B cell (primary cell): ENCODE measurements around the gene ZSWIM9. TPM values are rescaled to one million over a fixed set of nuclear protein-coding genes. Genes with fewer than 3 reads are reported as not detected.

Source experiments
- ATAC-seq: fragments of 200-7000 bp; cut with Tn5 transposase; one replicate; pipeline ENCODE4 v1.10.0; 2021; ENCODE audit warnings: low read depth, mild to moderate bottlenecking, moderate number of reproducible peaks, moderate library complexity
- CTCF ChIA-PET: fragments of 350-600 bp; sonication (Branson Sonifier 250); formaldehyde crosslinking; loops from one replicate; lab custom pipeline; 2021; ENCODE audit warnings: antibody characterized with exemption, inconsistent platforms; lab: Charles Lee
- POLR2A ChIA-PET: fragments of 350-600 bp; sonication (Branson Sonifier 250); formaldehyde crosslinking; loops from one replicate; lab custom pipeline; 2021; ENCODE audit warnings: antibody characterized with exemption; lab: Charles Lee
- DNase-seq: peaks from one replicate; pipeline ENCODE4 v3.0.0; 2013
- H2AFZ ChIP-seq: 2 replicates; pipeline ENCODE4 v1.6.1; 2012; ENCODE audit warnings: mild to moderate bottlenecking, low read depth, low read length; ENCODE audit not compliant: insufficient read depth, poor library complexity, severe bottlenecking
- H3K27ac ChIP-seq, 2 donors: 1 replicate in 1 of 2; 2 replicates in 1 of 2; pipeline ENCODE4 v1.5.1; 2012 to 2013; ENCODE audit warnings: low read length in 2 of 2, mild to moderate bottlenecking in 2 of 2, moderate library complexity in 1 of 2
- H3K27me3 ChIP-seq, 4 experiments: fragments of 200-600 bp in 1 of 4; sonication (generic) in 1 of 4; replicated peaks in 1 of 4; 1 replicate in 2 of 4; 2 replicates in 2 of 4; pipeline versions ENCODE4 v1.6.1 to v1.7.0; 2013 to 2016; ENCODE audit warnings: low read length in 3 of 4, mild to moderate bottlenecking in 2 of 4, mixed read lengths in 1 of 4, moderate library complexity in 1 of 4; ENCODE audit not compliant: insufficient read depth in 4 of 4, control insufficient read depth in 3 of 4; ENCODE audit errors: control extremely low read depth in 1 of 4
- H3K36me3 ChIP-seq, 2 experiments: replicated peaks in 1 of 2; 1 replicate in 1 of 2; 2 replicates in 1 of 2; pipeline versions ENCODE4 v1.6.1 to v1.7.1; 2013; ENCODE audit warnings: low read length in 1 of 2; ENCODE audit not compliant: insufficient read depth in 2 of 2, control insufficient read depth in 1 of 2; ENCODE audit errors: control extremely low read depth in 1 of 2, extremely low read depth in 1 of 2
- H3K4me1 ChIP-seq, 2 donors: fragments of 200-600 bp in 1 of 2; sonication (generic) in 1 of 2; 1 replicate in 1 of 2; 2 replicates in 1 of 2; pipeline versions ENCODE4 v1.5.1 to v1.6.1; 2013 to 2017; ENCODE audit warnings: low read length in 2 of 2; ENCODE audit not compliant: control insufficient read depth in 2 of 2, insufficient read depth in 2 of 2
- H3K4me2 ChIP-seq: replicated peaks from 2 replicates; pipeline ENCODE3; 2012; ENCODE audit warnings: mild to moderate bottlenecking, low read depth, low read length; ENCODE audit not compliant: poor library complexity, severe bottlenecking
- H3K4me3 ChIP-seq, 5 experiments: fragments of 200-600 bp in 1 of 5; sonication (generic) in 1 of 5; 1 replicate in 3 of 5; 2 replicates in 2 of 5; pipeline versions ENCODE4 v1.5.1 to v1.7.0; 2011 to 2016; ENCODE audit warnings: low read length in 4 of 5, mild to moderate bottlenecking in 4 of 5, low read depth in 2 of 5, control low read depth in 1 of 5, moderate library complexity in 1 of 5; ENCODE audit not compliant: insufficient read depth in 1 of 5; ENCODE audit errors: control extremely low read depth in 1 of 5, extremely low read depth in 1 of 5
- H3K79me2 ChIP-seq: fragments of 200-600 bp; sonication (generic); one replicate; pipeline ENCODE4 v1.6.0; 2016; ENCODE audit warnings: low read length; ENCODE audit not compliant: control insufficient read depth, insufficient read depth
- H3K9ac ChIP-seq: fragments of 200-600 bp; sonication (generic); 2 replicates; pipeline ENCODE4 v1.6.1; 2017; ENCODE audit warnings: mild to moderate bottlenecking, low read length, moderate library complexity
- H3K9me3 ChIP-seq, 3 donors: one replicate each; pipeline versions ENCODE4 v1.6.1 to v1.7.1; 2013; ENCODE audit warnings: low read length in 2 of 3; ENCODE audit not compliant: control insufficient read depth in 2 of 3, insufficient read depth in 1 of 3; ENCODE audit errors: control extremely low read depth in 1 of 3
- H4K20me1 ChIP-seq: 2 replicates; pipeline ENCODE4 v1.6.0; 2012; ENCODE audit warnings: mild to moderate bottlenecking, low read length; ENCODE audit not compliant: insufficient read depth, control insufficient read depth, poor library complexity, severe bottlenecking
- H3K27ac Mint-ChIP-seq: one replicate; pipeline ENCODE4 v1.8.0; 2021; ENCODE audit warnings: mixed read lengths
- H3K27me3 Mint-ChIP-seq: one replicate; pipeline ENCODE4 v1.8.0; 2021; ENCODE audit warnings: mixed read lengths
- H3K4me1 Mint-ChIP-seq: one replicate; pipeline ENCODE4 v1.8.0; 2021; ENCODE audit warnings: mixed read lengths
- H3K4me3 Mint-ChIP-seq: one replicate; pipeline ENCODE4 v1.8.0; 2021; ENCODE audit warnings: mixed read lengths
- H3K9me3 Mint-ChIP-seq: one replicate; pipeline ENCODE4 v1.8.0; 2022; ENCODE audit warnings: mixed read lengths; ENCODE audit not compliant: insufficient read depth
- CTCF ChIP-seq: fragments of 200-600 bp; IDR thresholded peaks from one replicate; pipeline ENCODE4 v1.8.0; 2022; ENCODE audit warnings: antibody characterized with exemption, mild to moderate bottlenecking
- EZH2 ChIP-seq: IDR thresholded peaks from 2 replicates; pipeline ENCODE4 v1.6.1; 2012; ENCODE audit warnings: borderline replicate concordance, low read depth, mild to moderate bottlenecking, moderate library complexity, low read length; ENCODE audit not compliant: insufficient read depth, poor library complexity, severe bottlenecking
- WGBS: methylation state at CpG from one replicate; pipeline ENCODE4 v1.1.5; 2013; ENCODE audit warnings: missing lambda C conversion rate; ENCODE audit not compliant: insufficient coverage; 5-methylcytosine and 5-hydroxymethylcytosine counted together
- intact Hi-C: fragments of 100-400 bp; cut with micrococcal nuclease; formaldehyde crosslinking; loops from one replicate; pipeline ENCODE4 v1.10.0; 2022
- polyA plus RNA-seq: library from polyadenylated mRNA; depleted of rRNA; stranded (reverse); fragments of >200 nt; gene quantifications from 2 replicates; pipeline ENCODE4 v1.2.3, GENCODE V29; 2012
- total RNA-seq, 2 donors: library from RNA; stranded (reverse); fragments of 120-200 nt in 1 of 2; gene quantifications; 1 replicate in 1 of 2; 2 replicates in 1 of 2; pipeline versions ENCODE4 v1.2.3 to v1.2.4, GENCODE V29; 2013 to 2022

Gene ZSWIM9
- total and polyA plus RNA-seq, 2 donors (not counting 1 experiment from before 2014, with no cell fraction given) = 1.7 to 15.7 TPM

GRCh38 chr19:48237057-48237456 lies 66.6 kb downstream of the ZSWIM9 start:
- no peaks in the 10 kb centered on the region for H3K9me3 ChIP-seq
- H2AFZ ChIP-seq = no peak overlapping the region
- no peak overlapping the region for H3K9ac ChIP-seq
- H3K4me3 Mint-ChIP-seq = no peak overlapping the region
- H3K4me2 ChIP-seq = no peak overlapping the region
- peaks cover 18% of the 10 kb centered on the region for H3K4me1 Mint-ChIP-seq
- no peaks in the 10 kb centered on the region for H3K27me3 ChIP-seq
- TF ChIP-seq CTCF (no peak), EZH2 (no peak)
- no peaks in the 10 kb centered on the region for H3K27me3 Mint-ChIP-seq
- H3K79me2 ChIP-seq = peaks cover 10% of the 10 kb centered on the region
- ChIA-PET CTCF (no interaction called here), POLR2A (no interaction called here)
- no peak overlapping the region for H3K4me3 ChIP-seq
- H4K20me1 ChIP-seq = no peaks in the 10 kb centered on the region
- DNase-seq (no peak), ATAC-seq (no peak)
- no peaks in the 10 kb centered on the region for H3K9me3 Mint-ChIP-seq
- 78% methylated on average over 3 of the region's 3 CpGs for WGBS
- H3K27ac ChIP-seq = no peak overlapping the region
- no peak overlapping the region for H3K27ac Mint-ChIP-seq
- peaks cover 9 to 10% of the 10 kb centered on the region in 2 donors for H3K4me1 ChIP-seq
- H3K36me3 ChIP-seq = peaks cover 6 to 58% of the 10 kb centered on the region in 2 experiments
- intact Hi-C loops = no loop called here

GRCh38 chr19:48239120-48239519 lies 68.6 kb downstream of the ZSWIM9 start:
- no peak overlapping the region for H3K4me3 Mint-ChIP-seq
- ChIA-PET CTCF (interaction anchor here (1.2 kb wide), 2 partner anchors 10 to 21 kb away, joined by 3 read pairs; no protein-coding TSS in a partner anchor), POLR2A (no interaction called here)
- intact Hi-C loops = no loop called here
- Histone ChIP-seq H2AFZ (no peak overlapping the region), H3K27ac (no peak overlapping the region), H4K20me1 (no peaks in the 10 kb centered on the region), H3K27me3 (no peaks in the 10 kb centered on the region), H3K9me3 (no peaks in the 10 kb centered on the region), H3K4me2 (no peak overlapping the region), H3K79me2 (peaks cover 21% of the 10 kb centered on the region), H3K4me3 (no peak overlapping the region), H3K4me1 (peaks cover 10% of the 10 kb centered on the region in 2 donors), H3K36me3 (peaks cover 6 to 39% of the 10 kb centered on the region in 2 experiments), H3K9ac (no peak overlapping the region)
- ATAC-seq (no peak), DNase-seq (no peak)
- no peaks in the 10 kb centered on the region for H3K9me3 Mint-ChIP-seq
- peaks cover 19% of the 10 kb centered on the region for H3K4me1 Mint-ChIP-seq
- no peak overlapping the region for H3K27ac Mint-ChIP-seq
- no peaks in the 10 kb centered on the region for H3K27me3 Mint-ChIP-seq
- WGBS = 96% methylated on average over 4 of the region's 6 CpGs
- TF ChIP-seq EZH2 = no peak
- no peak for TF ChIP-seq CTCF
